IMR-90 (cell line): ENCODE measurements around the gene CD6.

Experiments used
- BHLHE40 ChIP-seq: fragments of 150-350 bp; IDR thresholded peaks from 2 replicates; pipeline ENCODE4 v1.6.1; 2016; ENCODE audit warnings: mild to moderate bottlenecking, low read depth, low read length
- CEBPB ChIP-seq: IDR thresholded peaks from 2 replicates; pipeline ENCODE4 v1.6.1; 2012; ENCODE audit warnings: low read depth, low read length, improper control_type of control experiment
- CTCF ChIP-seq: conservative IDR thresholded peaks from 2 replicates; pipeline ENCODE4 v1.5.1; 2012; ENCODE audit warnings: mild to moderate bottlenecking, low read depth, low read length, improper control_type of control experiment
- ELK1 ChIP-seq: fragments of 150-350 bp; IDR thresholded peaks from 2 replicates; pipeline ENCODE4 v1.6.1; 2016; ENCODE audit warnings: low read depth, mild to moderate bottlenecking, low read length, moderate library complexity, borderline replicate concordance
- MAFK ChIP-seq: IDR thresholded peaks from 2 replicates; pipeline ENCODE4 v1.6.1; 2012; ENCODE audit warnings: low read depth, low read length, improper control_type of control experiment
- MAZ ChIP-seq: IDR thresholded peaks from 2 replicates; pipeline ENCODE4 v1.6.1; 2012; ENCODE audit warnings: low read depth, mild to moderate bottlenecking, low read length, improper control_type of control experiment, moderate library complexity, borderline replicate concordance
- NFE2L2 ChIP-seq: fragments of 150-350 bp; IDR thresholded peaks from 2 replicates; pipeline ENCODE4 v1.6.1; 2016; ENCODE audit warnings: low read depth, mild to moderate bottlenecking, low read length
- POLR2A ChIP-seq: IDR thresholded peaks from 2 replicates; pipeline ENCODE4 v1.6.1; 2012; ENCODE audit warnings: mild to moderate bottlenecking, low read depth, low read length
- RAD21 ChIP-seq: IDR thresholded peaks from 2 replicates; pipeline ENCODE4 v1.6.1; 2012; ENCODE audit warnings: low read length, improper control_type of control experiment
- RFX5 ChIP-seq: IDR thresholded peaks from 2 replicates; pipeline ENCODE4 v1.8.0; 2012; ENCODE audit warnings: low read depth, mild to moderate bottlenecking, low read length, moderate library complexity
- TF ChIP-seq, protein P1 (sequence below): fragments of 150-350 bp; IDR thresholded peaks from 2 replicates; pipeline ENCODE4 v1.6.1; 2017; ENCODE audit warnings: mild to moderate bottlenecking, antibody characterized with exemption, low read length, low read depth

GRCh38 chr11:60985991-60986915 lies 14.8 kb downstream of the CD6 start:
- TF ChIP-seq CTCF (no peak), POLR2A (no peak), BHLHE40 (no peak), RAD21 (no peak), MAZ (no peak), ELK1 (no peak), RFX5 (no peak), MAFK (no peak), NFE2L2 (no peak), CEBPB (no peak)
- TF ChIP-seq, protein P1, sequence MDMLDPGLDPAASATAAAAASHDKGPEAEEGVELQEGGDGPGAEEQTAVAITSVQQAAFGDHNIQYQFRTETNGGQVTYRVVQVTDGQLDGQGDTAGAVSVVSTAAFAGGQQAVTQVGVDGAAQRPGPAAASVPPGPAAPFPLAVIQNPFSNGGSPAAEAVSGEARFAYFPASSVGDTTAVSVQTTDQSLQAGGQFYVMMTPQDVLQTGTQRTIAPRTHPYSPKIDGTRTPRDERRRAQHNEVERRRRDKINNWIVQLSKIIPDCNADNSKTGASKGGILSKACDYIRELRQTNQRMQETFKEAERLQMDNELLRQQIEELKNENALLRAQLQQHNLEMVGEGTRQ: no peak
